GM10248 (cell line): ENCODE measurements around the gene ASB18.

ENCODE experiments used
- CTCF ChIA-PET: fragments of 300-600 bp; sonication (Branson Sonifier 250); formaldehyde crosslinking; extraction: SDS; loops from one replicate; lab custom pipeline; 2021; ENCODE audit warnings: antibody characterized with exemption; lab: Yijun Ruan, JAX
- POLR2A ChIA-PET: fragments of 350-650 bp; sonication (Branson Sonifier 250); formaldehyde crosslinking; extraction: SDS; loops from one replicate; lab custom pipeline; 2020; ENCODE audit warnings: antibody characterized with exemption; lab: Yijun Ruan, JAX
- DNase-seq: peaks from one replicate; pipeline ENCODE4 v3.0.0; 2012; ENCODE audit errors: extremely low spot score
- CTCF ChIP-seq: IDR thresholded peaks from 2 replicates; pipeline ENCODE4 v1.5.1; 2012; ENCODE audit warnings: mild to moderate bottlenecking, low read depth; ENCODE audit errors: extremely low read depth, missing control alignments, control extremely low read depth

Gene ASB18

GRCh38 chr2:236264256-236264655 lies at the start of gene ASB18:
ASB18 (minus strand) TSS chr2:236264406; CDS start chr2:236264345, 61 bp downstream.
- TF ChIP-seq CTCF: no peak
- CTCF ChIA-PET: no interaction called here
- POLR2A ChIA-PET: no interaction called here
- no peak for DNase-seq

GRCh38 chr2:236311286-236311685 lies 47.1 kb upstream of the ASB18 start:
- ChIA-PET POLR2A (no interaction called here), CTCF (no interaction called here)
- DNase-seq: no peak
- TF ChIP-seq CTCF: no peak

- TF ChIP-seq CTCF: peak; percentile 36
- ChIA-PET CTCF (interaction anchor here (0.9 to 1.6 kb wide), 7 partner anchors 14 to 765 kb away, joined by 3 to 5 read pairs (median 3); no protein-coding TSS in a partner anchor), POLR2A (no interaction called here)
- peak; percentile 60 for DNase-seq
Observed at GRCh38 chr2:236309669-236310029, 45.4 kb upstream of the ASB18 start.

GRCh38 chr2:236308855-236309668 lies 44.9 kb upstream of the ASB18 start:
- ChIA-PET CTCF (interaction anchor here (0.9 to 1.6 kb wide), 6 partner anchors 19 to 766 kb away, joined by 3 to 5 read pairs (median 3); no protein-coding TSS in a partner anchor), POLR2A (no interaction called here)
- DNase-seq: no peak
- TF ChIP-seq CTCF: no peak

- POLR2A ChIA-PET: no interaction called here
- no peak for DNase-seq
- CTCF ChIA-PET: interaction anchor here (1.0 kb wide), 1 partner anchor 542 kb away, joined by 3 read pairs; no protein-coding TSS in a partner anchor
- TF ChIP-seq CTCF: no peak
Observed at GRCh38 chr2:236307641-236308040, 43.4 kb upstream of the ASB18 start.

GRCh38 chr2:236306825-236307540 lies 42.8 kb upstream of the ASB18 start:
- no peak for DNase-seq
- ChIA-PET CTCF (interaction anchor here (1.0 kb wide), 1 partner anchor 541 kb away, joined by 3 read pairs; no protein-coding TSS in a partner anchor), POLR2A (no interaction called here)
- no peak for TF ChIP-seq CTCF
